HL-60 (cell line): Measurements from ENCODE around the gene ZNF555.
"Not testable (repeated sequence)": the region's sequence is repeated elsewhere in the genome, so short reads cannot be mapped to it uniquely, and the experiment has no call there.

ENCODE experiments used
- CTCF ChIP-seq: IDR thresholded peaks from one replicate; pipeline ENCODE4 v1.5.1; 2011; ENCODE audit warnings: low read length, control low read depth, inconsistent platforms; ENCODE audit not compliant: insufficient read depth
- REST ChIP-seq: IDR thresholded peaks from 2 replicates; pipeline ENCODE4 v1.6.1; 2012; ENCODE audit warnings: low read depth; ENCODE audit not compliant: insufficient replicate concordance

DNA sequence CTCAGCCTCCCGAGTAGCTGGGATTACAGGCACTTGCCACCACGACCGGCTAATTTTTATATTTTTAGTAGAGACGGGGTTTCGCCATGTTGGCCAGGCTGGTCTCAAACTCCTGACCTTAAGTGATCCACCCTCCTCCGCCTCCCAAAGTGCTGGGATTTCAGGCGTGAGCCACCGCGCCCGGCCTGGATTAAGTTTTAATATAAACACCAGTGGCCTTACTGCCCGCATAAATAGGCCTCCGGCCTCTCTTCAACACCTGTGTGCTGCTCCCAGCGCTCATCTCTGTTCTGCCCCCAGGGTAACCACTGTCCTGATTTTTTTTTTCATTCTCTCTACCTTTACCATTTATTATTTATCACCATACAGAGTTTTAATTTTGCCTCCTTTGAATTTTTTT lies 62.1 kb downstream of the ZNF555 start:
- TF ChIP-seq CTCF, REST: not testable (repeated sequence)
